B cell (primary cell): ENCODE results near the gene GABRB2. TPM values are rescaled to one million over a fixed set of nuclear protein-coding genes. Genes with fewer than 3 reads are reported as not detected.

Source experiments
- ATAC-seq: fragments of 200-7000 bp; cut with Tn5 transposase; one replicate; pipeline ENCODE4 v1.10.0; 2021; ENCODE audit warnings: low read depth, mild to moderate bottlenecking, moderate number of reproducible peaks, moderate library complexity
- CTCF ChIA-PET: fragments of 350-600 bp; sonication (Branson Sonifier 250); formaldehyde crosslinking; loops from one replicate; lab custom pipeline; 2021; ENCODE audit warnings: antibody characterized with exemption, inconsistent platforms; lab: Charles Lee
- POLR2A ChIA-PET: fragments of 350-600 bp; sonication (Branson Sonifier 250); formaldehyde crosslinking; loops from one replicate; lab custom pipeline; 2021; ENCODE audit warnings: antibody characterized with exemption; lab: Charles Lee
- DNase-seq: peaks from one replicate; pipeline ENCODE4 v3.0.0; 2013
- H2AFZ ChIP-seq: 2 replicates; pipeline ENCODE4 v1.6.1; 2012; ENCODE audit warnings: mild to moderate bottlenecking, low read depth, low read length; ENCODE audit not compliant: insufficient read depth, poor library complexity, severe bottlenecking
- H3K27ac ChIP-seq, 2 donors: 1 replicate in 1 of 2; 2 replicates in 1 of 2; pipeline ENCODE4 v1.5.1; 2012 to 2013; ENCODE audit warnings: low read length in 2 of 2, mild to moderate bottlenecking in 2 of 2, moderate library complexity in 1 of 2
- H3K27me3 ChIP-seq, 4 experiments: fragments of 200-600 bp in 1 of 4; sonication (generic) in 1 of 4; replicated peaks in 1 of 4; 1 replicate in 2 of 4; 2 replicates in 2 of 4; pipeline versions ENCODE4 v1.6.1 to v1.7.0; 2013 to 2016; ENCODE audit warnings: low read length in 3 of 4, mild to moderate bottlenecking in 2 of 4, mixed read lengths in 1 of 4, moderate library complexity in 1 of 4; ENCODE audit not compliant: insufficient read depth in 4 of 4, control insufficient read depth in 3 of 4; ENCODE audit errors: control extremely low read depth in 1 of 4
- H3K36me3 ChIP-seq, 2 experiments: replicated peaks in 1 of 2; 1 replicate in 1 of 2; 2 replicates in 1 of 2; pipeline versions ENCODE4 v1.6.1 to v1.7.1; 2013; ENCODE audit warnings: low read length in 1 of 2; ENCODE audit not compliant: insufficient read depth in 2 of 2, control insufficient read depth in 1 of 2; ENCODE audit errors: control extremely low read depth in 1 of 2, extremely low read depth in 1 of 2
- H3K4me1 ChIP-seq, 2 donors: fragments of 200-600 bp in 1 of 2; sonication (generic) in 1 of 2; 1 replicate in 1 of 2; 2 replicates in 1 of 2; pipeline versions ENCODE4 v1.5.1 to v1.6.1; 2013 to 2017; ENCODE audit warnings: low read length in 2 of 2; ENCODE audit not compliant: control insufficient read depth in 2 of 2, insufficient read depth in 2 of 2
- H3K4me2 ChIP-seq: replicated peaks from 2 replicates; pipeline ENCODE3; 2012; ENCODE audit warnings: mild to moderate bottlenecking, low read depth, low read length; ENCODE audit not compliant: poor library complexity, severe bottlenecking
- H3K4me3 ChIP-seq, 5 experiments: fragments of 200-600 bp in 1 of 5; sonication (generic) in 1 of 5; 1 replicate in 3 of 5; 2 replicates in 2 of 5; pipeline versions ENCODE4 v1.5.1 to v1.7.0; 2011 to 2016; ENCODE audit warnings: low read length in 4 of 5, mild to moderate bottlenecking in 4 of 5, low read depth in 2 of 5, control low read depth in 1 of 5, moderate library complexity in 1 of 5; ENCODE audit not compliant: insufficient read depth in 1 of 5; ENCODE audit errors: control extremely low read depth in 1 of 5, extremely low read depth in 1 of 5
- H3K79me2 ChIP-seq: fragments of 200-600 bp; sonication (generic); one replicate; pipeline ENCODE4 v1.6.0; 2016; ENCODE audit warnings: low read length; ENCODE audit not compliant: control insufficient read depth, insufficient read depth
- H3K9ac ChIP-seq: fragments of 200-600 bp; sonication (generic); 2 replicates; pipeline ENCODE4 v1.6.1; 2017; ENCODE audit warnings: mild to moderate bottlenecking, low read length, moderate library complexity
- H3K9me3 ChIP-seq, 3 donors: one replicate each; pipeline versions ENCODE4 v1.6.1 to v1.7.1; 2013; ENCODE audit warnings: low read length in 2 of 3; ENCODE audit not compliant: control insufficient read depth in 2 of 3, insufficient read depth in 1 of 3; ENCODE audit errors: control extremely low read depth in 1 of 3
- H4K20me1 ChIP-seq: 2 replicates; pipeline ENCODE4 v1.6.0; 2012; ENCODE audit warnings: mild to moderate bottlenecking, low read length; ENCODE audit not compliant: insufficient read depth, control insufficient read depth, poor library complexity, severe bottlenecking
- H3K27ac Mint-ChIP-seq: one replicate; pipeline ENCODE4 v1.8.0; 2021; ENCODE audit warnings: mixed read lengths
- H3K27me3 Mint-ChIP-seq: one replicate; pipeline ENCODE4 v1.8.0; 2021; ENCODE audit warnings: mixed read lengths
- H3K4me1 Mint-ChIP-seq: one replicate; pipeline ENCODE4 v1.8.0; 2021; ENCODE audit warnings: mixed read lengths
- H3K4me3 Mint-ChIP-seq: one replicate; pipeline ENCODE4 v1.8.0; 2021; ENCODE audit warnings: mixed read lengths
- H3K9me3 Mint-ChIP-seq: one replicate; pipeline ENCODE4 v1.8.0; 2022; ENCODE audit warnings: mixed read lengths; ENCODE audit not compliant: insufficient read depth
- CTCF ChIP-seq: fragments of 200-600 bp; IDR thresholded peaks from one replicate; pipeline ENCODE4 v1.8.0; 2022; ENCODE audit warnings: antibody characterized with exemption, mild to moderate bottlenecking
- EZH2 ChIP-seq: IDR thresholded peaks from 2 replicates; pipeline ENCODE4 v1.6.1; 2012; ENCODE audit warnings: borderline replicate concordance, low read depth, mild to moderate bottlenecking, moderate library complexity, low read length; ENCODE audit not compliant: insufficient read depth, poor library complexity, severe bottlenecking
- WGBS: methylation state at CpG from one replicate; pipeline ENCODE4 v1.1.5; 2013; ENCODE audit warnings: missing lambda C conversion rate; ENCODE audit not compliant: insufficient coverage; 5-methylcytosine and 5-hydroxymethylcytosine counted together
- intact Hi-C: fragments of 100-400 bp; cut with micrococcal nuclease; formaldehyde crosslinking; loops from one replicate; pipeline ENCODE4 v1.10.0; 2022
- polyA plus RNA-seq: library from polyadenylated mRNA; depleted of rRNA; stranded (reverse); fragments of >200 nt; gene quantifications from 2 replicates; pipeline ENCODE4 v1.2.3, GENCODE V29; 2012
- total RNA-seq, 2 donors: library from RNA; stranded (reverse); fragments of 120-200 nt in 1 of 2; gene quantifications; 1 replicate in 1 of 2; 2 replicates in 1 of 2; pipeline versions ENCODE4 v1.2.3 to v1.2.4, GENCODE V29; 2013 to 2022

Gene GABRB2
- total and polyA plus RNA-seq, 2 donors (not counting 1 experiment from before 2014, with no cell fraction given) = 0.15 to 0.16 TPM

- Mint-ChIP-seq H3K9me3 (no peaks in the 10 kb centered on the region), H3K27ac (no peak overlapping the region)
- H3K9me3 ChIP-seq = no peaks in the 10 kb centered on the region
These were observed 78.8 kb downstream of the GABRB2 start for GRCh38 chr5:161467703-161468102.

GRCh38 chr5:161460741-161461140, 85.8 kb downstream of the GABRB2 start:
- Histone ChIP-seq H3K9ac (no peak overlapping the region), H4K20me1 (no peaks in the 10 kb centered on the region), H3K9me3 (no peaks in the 10 kb centered on the region), H2AFZ (no peak overlapping the region), H3K27ac (no peak overlapping the region), H3K4me3 (no peak overlapping the region), H3K79me2 (no peaks in the 10 kb centered on the region), H3K36me3 (no peaks in the 10 kb centered on the region), H3K4me1 (no peaks in the 10 kb centered on the region), H3K27me3 (no peaks in the 10 kb centered on the region), H3K4me2 (no peak overlapping the region)
- DNase-seq = no peak
- POLR2A ChIA-PET = no interaction called here
- intact Hi-C loops = no loop called here
- CTCF ChIA-PET = no interaction called here
- H3K27me3 Mint-ChIP-seq = no peaks in the 10 kb centered on the region
- WGBS = 100% methylated on average over 1 of the region's 1 CpG
- H3K4me1 Mint-ChIP-seq = no peaks in the 10 kb centered on the region
- ATAC-seq = no peak
- no peak overlapping the region for H3K27ac Mint-ChIP-seq
- H3K9me3 Mint-ChIP-seq = no peaks in the 10 kb centered on the region
- H3K4me3 Mint-ChIP-seq = no peak overlapping the region
- TF ChIP-seq EZH2 (no peak), CTCF (no peak)

More at GRCh38 chr5:161467703-161468102, 78.8 kb downstream of the GABRB2 start:
- WGBS = no CpG with 5 or more reads among the region's 1 CpG
- Mint-ChIP-seq H3K4me1 (no peaks in the 10 kb centered on the region), H3K4me3 (no peak overlapping the region), H3K27me3 (no peaks in the 10 kb centered on the region)
- Histone ChIP-seq H3K4me2 (no peak overlapping the region), H3K4me3 (no peak overlapping the region), H3K36me3 (no peaks in the 10 kb centered on the region), H4K20me1 (no peaks in the 10 kb centered on the region), H3K9ac (no peak overlapping the region), H3K27me3 (no peaks in the 10 kb centered on the region), H3K79me2 (no peaks in the 10 kb centered on the region), H3K4me1 (no peaks in the 10 kb centered on the region), H3K27ac (no peak overlapping the region), H2AFZ (no peak overlapping the region)
- intact Hi-C loops = no loop called here
- ChIA-PET POLR2A (no interaction called here), CTCF (no interaction called here)
- DNase-seq (no peak), ATAC-seq (no peak)
- TF ChIP-seq CTCF (no peak), EZH2 (no peak)
